GM18507 (cell line): Measurements from ENCODE around the gene GON4L.

ENCODE experiments used
- DNase-seq: peaks from one replicate; pipeline ENCODE4 v3.0.0; 2011; ENCODE audit warnings: low read depth; ENCODE audit not compliant: insufficient read length; ENCODE audit errors: extremely low spot score
- FAIRE-seq: peaks from 2 replicates; lab custom pipeline; 2011; peaks lifted over from hg19 to GRCh38; lab: Jason Lieb, UNC

Gene GON4L

DNA sequence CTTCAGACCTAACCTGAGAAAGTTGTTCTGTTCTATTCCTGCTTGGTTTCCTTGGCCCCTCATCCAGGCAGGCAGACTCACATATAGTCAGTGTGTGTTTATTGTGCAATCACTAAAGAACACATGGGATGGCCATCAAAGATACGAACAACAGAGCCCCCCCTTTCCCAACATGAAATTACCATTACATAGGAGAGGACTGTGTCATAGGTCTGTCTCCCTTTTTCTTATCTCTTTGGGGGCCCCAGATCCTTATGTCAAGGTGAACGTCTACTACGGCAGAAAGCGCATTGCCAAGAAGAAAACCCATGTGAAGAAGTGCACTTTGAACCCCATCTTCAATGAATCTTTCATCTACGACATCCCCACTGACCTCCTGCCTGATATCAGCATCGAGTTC, 23.9 kb upstream of the GON4L start:
- FAIRE-seq (no peak), DNase-seq (no peak)

DNA sequence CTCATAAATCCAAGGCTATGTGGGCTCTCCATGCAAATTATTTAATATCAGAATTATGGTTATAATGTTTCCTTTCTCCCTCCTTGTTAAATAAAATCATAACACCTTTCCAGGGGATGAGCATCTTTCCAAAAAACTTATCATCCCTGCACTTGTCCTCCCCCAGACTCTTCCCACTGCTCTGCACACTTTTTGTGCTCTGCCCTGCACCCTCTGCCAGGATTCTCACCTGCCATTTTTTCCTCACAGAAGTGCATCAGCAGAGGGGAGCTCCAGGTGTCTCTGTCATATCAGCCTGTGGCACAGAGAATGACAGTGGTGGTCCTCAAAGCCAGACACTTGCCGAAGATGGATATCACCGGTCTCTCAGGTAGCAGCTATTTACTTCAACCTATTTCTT, 23.2 kb upstream of the GON4L start:
- FAIRE-seq (no peak), DNase-seq (no peak)

DNA sequence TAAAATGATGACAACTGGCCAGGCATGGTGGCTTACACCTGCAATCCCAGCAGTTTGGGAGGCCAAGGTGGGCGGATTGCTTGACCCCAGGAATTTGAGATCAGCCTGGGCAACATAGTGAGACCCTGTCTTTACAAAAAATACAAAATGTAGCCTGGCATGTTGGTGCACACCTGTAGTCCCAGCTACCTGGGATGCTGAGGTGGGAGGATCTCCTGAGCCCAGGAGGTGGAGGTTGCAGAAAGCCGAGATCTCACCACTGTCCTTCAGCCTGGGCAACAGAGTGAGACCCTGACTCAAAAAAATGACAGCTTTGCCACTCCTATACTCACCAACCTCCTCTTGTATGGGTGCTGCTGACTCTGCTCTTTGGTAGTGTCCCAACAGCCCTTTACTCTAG, 20.9 kb upstream of the GON4L start:
- DNase-seq (no peak), FAIRE-seq (no peak)

DNA sequence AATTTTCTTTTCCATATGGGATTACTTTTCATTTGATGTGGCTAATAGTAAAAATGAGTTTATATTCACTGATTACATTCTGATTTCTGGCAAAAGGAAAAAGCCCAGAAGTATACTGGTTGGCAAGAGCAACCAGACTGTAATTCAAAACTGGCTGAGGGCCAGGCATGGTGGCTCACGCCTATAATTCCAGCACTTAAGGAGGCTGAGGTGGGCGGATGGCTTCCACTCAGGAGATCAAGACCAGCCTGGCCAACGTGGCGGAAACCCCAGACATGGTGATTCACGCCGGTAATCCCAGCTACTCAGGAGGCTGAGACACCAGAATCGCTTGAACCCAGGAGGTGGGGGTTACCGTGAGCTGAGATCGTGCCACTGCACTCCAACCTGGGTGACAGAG, 16.8 kb upstream of the GON4L start:
- DNase-seq (no peak), FAIRE-seq (no peak)

DNA sequence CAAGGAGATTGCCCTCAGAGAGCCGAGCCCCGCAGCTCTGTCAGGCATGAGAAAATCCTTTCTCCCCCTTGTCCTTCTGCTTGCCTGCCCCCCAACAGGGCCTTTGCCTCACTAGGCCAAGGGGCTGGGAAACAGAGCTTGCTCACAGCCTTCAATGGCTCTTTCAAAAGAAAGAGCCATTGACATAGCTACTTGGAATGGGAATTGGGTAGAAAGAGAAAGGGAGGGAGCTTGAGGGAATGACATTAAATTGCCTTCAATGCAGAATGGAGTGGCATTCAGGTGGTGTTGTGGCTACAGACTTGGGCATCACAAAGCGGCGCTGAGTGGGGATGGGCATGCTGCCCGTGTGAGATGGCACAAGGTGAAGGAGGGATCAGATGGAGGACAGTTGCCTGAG, 15.5 kb upstream of the GON4L start:
- FAIRE-seq (no peak), DNase-seq (no peak)

DNA sequence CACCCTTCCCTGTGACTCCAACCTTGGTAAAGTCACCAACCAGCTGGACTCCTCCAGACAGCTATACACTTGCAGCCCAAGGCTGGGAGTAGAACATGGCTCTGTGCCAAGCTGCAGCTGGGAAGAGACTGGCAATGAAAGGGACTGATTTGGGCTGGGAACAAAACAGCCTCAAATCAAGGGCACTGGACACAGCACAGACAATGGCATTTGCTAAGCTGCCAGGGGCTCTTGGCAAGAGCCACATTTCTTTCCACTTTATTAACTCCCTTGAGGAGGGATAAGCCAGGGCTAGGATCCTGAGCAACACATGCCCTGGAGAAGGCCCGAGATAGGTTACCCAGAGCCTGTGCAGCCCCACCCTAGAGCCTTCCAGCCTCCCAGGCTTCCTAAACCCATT, 14.4 kb upstream of the GON4L start:
- DNase-seq (no peak), FAIRE-seq (no peak)

DNA sequence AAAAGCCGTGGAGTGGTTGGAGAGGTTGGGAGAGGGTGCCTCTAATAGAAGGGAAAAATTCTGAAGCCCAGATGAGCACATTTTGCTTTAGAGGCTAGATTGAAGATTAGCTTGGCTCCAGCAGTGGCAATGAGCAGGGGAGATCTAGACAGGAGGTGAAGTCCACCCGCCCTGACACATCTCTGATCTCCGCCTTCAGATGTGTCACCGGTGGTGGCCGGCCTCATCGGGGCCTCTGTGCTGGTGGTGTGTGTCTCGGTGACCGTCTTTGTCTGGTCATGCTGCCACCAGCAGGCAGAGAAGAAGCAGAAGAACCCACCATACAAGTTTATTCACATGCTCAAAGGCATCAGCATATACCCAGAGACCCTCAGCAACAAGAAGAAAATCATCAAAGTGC, 10.8 kb upstream of the GON4L start:
- FAIRE-seq = no peak
- no peak for DNase-seq

DNA sequence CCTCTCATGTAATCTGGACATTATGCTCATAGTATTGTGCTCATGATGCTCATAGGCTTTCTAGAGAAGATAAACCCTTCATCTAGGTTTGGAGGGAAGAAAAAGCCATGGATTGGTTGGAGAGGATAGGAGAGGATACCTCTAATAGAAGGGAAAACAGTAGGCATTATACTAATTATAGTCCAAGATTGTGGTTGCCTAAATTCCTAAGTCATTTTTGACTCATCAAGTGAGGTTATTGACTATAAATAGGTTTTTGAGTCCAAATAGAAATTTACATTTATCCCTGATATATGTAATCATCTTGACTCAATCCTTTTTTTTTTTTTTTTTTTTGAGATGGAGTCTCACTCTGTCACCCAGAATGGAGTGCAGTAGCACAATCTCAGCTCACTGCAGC, 7.4 kb upstream of the GON4L start:
- FAIRE-seq = no peak
- no peak for DNase-seq

DNA sequence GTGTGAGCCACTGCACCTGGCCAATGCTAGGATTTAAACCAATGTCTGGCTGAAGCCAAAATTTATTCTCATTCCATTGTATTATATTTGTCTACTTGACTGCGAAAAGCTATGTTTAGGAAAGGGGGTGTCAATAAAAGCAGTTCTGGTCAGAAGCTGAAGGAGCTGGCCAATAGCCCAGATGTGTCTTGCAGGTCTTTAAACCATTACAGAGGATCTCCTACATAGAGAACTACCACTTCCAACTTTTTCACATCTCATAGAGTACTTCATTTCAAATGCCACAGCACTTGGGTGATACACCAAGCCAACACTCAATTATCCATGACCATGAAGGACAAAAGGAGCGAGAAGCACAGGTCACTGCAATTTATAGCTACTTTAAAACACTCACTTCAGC, 4.9 kb upstream of the GON4L start:
- FAIRE-seq (no peak), DNase-seq (no peak)

DNA sequence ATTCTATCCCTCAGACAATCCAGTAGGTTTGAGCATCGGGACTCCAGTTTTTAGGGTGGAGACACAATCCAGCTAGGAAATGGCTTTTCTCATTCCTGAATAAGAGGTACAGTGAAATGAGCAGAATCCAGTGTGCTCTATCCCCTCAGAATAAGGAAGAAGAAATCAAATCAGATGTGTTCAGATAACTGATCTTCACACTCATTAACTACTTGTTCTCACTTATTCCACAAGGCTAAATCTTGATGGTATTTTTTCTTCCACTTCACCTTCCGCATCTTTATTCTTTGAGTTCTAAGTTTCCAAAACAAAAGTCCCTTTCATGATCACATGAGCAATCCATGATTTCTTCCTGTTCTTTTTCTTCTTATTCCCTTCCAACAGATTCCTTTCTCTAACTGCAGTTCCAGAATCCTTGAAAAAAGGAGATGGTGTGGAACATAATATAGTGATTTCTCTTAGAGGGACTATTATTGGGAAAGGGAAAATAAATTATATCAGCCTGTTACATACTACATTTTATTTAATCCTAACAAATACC, 4.0 kb upstream of the GON4L start:
- DNase-seq = no peak
- no peak for FAIRE-seq

DNA sequence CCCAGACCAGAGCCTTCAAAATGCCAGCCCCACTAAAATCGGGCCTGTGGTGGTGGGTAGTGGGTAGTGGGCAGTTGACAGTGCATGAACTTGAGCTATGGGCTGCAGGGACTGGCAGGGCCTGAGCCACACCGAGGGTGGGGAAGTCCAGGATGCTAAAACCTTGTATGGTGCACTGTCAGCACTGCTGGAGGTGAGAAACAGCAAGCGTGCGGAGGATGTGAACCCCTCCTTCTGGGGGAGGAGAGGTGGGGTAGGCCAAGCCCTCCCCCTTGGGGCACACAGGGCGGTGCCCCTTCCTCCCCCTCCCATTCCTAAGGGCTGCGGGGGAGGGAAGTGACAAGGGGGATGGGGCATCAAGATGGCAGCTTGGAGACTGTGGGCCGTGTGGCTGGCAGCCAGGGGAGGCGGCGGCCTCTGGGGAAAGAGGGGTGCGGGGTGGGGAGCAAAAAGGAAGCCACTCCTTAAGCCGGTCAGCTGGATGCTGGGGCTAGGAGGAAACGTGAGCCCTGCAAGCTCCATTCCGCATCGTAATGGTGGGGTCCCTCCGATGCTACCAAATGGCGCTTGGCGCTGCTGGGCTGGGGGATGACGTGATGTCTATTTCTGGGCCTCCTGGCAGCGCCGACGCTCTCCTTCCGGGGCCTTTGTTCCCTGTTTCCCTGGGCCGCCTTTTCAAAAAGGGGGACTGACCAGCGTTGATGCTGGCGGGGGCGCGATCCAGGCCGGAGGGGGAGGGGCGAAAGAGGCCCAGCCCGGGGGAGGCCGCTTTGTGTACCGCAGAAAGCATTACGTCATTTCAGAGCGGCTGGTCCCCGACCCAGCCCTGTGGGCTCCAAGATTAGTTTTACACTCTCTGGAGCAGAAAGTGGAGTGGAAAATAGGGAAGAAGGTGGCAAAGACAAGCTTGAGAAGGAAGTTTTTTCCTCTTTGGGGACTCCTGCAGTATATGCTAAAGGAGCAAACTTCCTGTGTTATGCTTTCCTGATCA, 3.2 kb upstream of the GON4L start:
- peak; percentile 47 for DNase-seq
- FAIRE-seq = peak; percentile 44

DNA sequence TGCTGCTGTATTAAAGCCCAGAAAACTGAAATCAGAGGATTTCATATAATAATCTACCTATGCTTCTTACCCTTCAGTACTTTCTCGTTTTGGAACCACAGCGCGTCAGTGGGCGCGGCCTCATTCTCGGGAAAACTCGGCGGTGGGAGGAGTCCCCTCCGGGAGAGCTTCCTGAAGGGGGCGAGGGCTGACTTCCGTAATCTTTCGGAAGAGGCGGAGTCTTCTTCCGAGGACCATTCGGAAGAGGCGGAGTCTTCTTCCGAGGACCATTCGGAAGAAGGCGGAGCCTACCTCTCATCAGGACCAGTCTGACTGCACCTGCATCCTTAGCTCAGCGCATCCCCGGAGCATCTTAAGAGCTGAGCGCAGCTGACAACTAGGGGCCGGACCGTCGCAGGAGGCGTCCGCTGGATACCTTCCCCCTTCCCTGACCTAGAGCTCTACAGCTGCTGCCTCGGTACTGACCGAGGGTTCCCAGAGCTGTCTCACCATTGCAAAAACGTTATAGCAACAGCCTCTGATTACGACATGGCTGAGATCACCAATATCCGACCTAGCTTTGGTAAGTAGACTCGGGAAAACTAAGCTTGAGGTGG, 2.3 kb upstream of the GON4L start, which contains the start of gene SYT11:
Gene SYT11, plus strand, starts transcription at position 334 of the 596 bp plus-strand sequence. Its CDS starts 195 bp downstream, at position 529.
- DNase-seq (peak; percentile 74), FAIRE-seq (peak; percentile 95)

DNA sequence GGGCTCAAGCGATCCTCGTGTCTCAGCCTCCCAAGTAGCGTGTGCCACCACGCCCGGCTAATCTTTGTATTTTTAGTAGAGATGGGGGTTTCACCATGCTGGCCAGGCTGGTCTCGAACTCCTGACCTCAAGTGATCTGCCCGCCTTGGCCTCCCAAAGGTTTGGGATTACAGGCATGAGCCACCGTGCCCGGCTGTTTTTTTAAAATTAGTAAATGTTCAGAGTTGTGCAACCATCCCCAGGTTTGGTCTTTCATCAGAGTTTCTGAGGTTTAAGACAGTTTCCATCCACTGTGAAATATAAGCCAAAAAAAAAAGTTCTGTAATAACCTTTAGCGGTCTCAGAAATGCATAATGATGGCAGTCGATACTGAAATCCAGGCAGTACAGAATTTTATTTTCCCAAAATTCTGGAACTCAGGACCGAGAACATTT, 1.8 kb upstream of the GON4L start:
- DNase-seq (no peak), FAIRE-seq (no peak)

DNA sequence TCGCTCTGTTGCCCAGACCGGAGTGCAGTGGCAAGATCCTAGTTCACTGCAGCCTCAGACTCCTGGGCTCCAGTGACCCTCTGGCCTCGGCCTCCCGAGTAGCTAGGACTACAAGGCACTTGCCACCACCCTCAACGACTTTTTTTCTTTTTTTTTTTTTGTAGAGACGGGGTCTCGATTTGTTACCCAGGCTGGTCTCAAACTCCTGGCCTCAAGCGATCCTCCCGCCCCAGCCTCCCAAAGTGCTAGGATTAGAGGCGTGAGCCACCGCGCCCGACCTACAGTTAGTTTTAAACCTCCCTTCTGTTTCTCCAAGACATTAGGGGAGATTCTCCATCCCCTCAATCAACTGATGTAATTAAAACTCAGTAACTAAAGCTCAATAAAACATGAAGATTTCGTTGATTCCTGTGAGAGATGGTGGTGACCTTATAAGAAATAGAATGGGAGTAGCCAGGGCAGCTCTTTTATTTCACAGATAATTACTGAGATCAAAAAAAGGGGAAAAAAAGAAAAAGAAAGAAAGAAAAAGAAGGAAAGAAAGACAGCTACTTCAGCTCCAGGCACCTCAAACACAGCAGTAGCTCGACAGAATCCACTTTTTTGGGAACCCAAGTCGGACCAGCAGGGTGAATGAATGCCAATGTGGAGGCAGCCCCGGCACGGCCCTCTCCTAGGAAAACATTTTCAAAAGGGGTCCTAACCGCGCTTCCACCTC, 598 bp downstream of the GON4L start:
- no peak for FAIRE-seq

DNA sequence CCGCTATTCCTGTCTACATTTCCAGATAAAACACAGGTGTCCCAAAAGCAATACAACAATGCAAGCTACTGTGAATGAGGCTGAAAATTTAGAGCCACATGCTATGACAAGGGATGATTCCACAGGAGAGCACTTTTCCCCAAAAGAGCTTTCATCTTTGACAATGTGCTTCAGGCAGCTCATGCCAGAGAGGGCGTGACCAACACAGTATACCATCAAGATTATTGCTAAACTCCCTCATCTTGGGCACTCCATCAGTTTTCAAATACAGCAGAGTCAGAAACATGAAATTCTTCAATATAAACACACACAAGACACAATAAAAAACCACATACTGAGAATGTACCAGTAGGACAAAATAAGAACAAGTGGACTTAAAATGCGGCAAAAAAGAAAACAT, 6.7 kb downstream of the GON4L start:
- no peak for DNase-seq
- no peak for FAIRE-seq

More for the DNA sequence above, 598 bp downstream of the GON4L start:
- no peak for DNase-seq

DNA sequence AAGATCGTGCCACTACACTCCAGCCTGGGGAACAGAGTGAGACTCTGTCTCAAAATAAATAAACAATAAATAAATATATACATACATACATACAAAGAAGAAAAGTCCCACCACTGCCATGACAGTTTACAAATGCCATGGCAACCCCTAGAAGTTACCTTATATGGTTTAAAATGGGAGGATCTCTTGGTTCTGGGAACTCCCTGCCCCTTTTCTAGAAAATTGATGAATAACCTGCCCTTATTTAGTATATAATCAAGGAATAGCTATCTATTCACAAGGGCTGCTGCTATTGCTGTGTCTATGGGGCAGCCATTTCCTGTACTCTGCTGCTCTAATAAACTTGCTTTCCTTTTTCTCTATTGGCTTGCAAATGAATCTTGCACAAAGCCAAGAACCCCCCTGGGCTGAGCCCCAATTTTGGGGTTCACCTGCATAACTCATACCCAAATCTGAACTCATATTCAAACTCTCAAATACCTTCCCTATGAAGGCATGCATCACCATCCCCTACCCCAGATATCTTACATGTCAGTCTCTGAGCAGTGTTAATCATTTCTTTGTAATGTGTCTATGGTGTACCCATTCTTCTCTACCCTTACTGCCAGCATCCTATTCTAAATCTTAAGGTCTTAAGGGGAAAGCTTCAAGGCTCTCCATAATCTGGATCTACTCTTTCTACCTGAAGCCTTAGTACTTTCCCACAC, 9.0 kb downstream of the GON4L start:
- FAIRE-seq (no peak), DNase-seq (no peak)

DNA sequence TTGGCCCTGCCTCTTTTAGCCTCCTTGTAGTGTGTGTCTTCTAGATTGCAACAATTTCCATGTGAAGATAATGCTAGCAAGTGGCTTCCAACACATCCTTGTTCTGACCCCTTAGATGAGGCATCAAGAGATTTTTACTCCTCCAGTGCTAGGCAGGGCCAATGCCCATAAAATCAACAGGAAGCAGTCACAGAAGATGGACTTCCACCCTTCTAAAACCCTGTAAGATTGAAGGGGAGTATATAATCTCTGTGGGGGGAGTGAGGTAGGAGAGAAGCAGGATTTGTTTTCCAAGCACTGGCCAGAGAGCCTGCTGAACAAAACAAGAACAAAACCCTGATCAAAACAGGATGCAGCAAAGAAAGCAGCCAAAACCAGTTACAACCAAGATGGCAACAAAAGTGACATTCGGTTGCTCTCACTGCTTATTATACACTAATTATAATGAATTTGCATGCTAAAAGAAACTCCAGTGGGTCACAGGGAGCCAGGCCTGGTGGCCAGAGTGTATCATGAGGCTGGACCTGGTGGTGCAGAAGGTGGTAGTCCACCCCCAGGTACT, 12.1 kb downstream of the GON4L start:
- no peak for DNase-seq
- no peak for FAIRE-seq

DNA sequence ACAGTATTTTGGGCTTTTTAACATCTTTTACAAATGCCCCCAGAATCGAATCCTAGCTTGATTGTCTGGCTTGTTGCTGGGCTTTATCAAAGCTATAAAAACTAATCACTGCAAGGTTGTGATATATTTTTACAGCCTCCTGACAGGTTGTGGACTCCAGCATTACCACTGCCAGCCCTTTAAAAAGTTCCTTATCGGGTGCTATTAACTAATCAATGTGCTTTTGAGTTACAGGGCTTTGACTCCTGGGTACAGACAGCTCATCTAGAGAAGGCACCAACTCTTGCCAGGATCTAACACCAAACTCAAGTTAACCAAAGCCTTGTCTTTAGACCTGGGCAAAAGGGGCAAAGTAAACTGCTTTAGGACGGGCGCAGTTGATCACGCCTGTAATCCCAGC, 16.6 kb downstream of the GON4L start:
- DNase-seq (no peak), FAIRE-seq (no peak)

DNA sequence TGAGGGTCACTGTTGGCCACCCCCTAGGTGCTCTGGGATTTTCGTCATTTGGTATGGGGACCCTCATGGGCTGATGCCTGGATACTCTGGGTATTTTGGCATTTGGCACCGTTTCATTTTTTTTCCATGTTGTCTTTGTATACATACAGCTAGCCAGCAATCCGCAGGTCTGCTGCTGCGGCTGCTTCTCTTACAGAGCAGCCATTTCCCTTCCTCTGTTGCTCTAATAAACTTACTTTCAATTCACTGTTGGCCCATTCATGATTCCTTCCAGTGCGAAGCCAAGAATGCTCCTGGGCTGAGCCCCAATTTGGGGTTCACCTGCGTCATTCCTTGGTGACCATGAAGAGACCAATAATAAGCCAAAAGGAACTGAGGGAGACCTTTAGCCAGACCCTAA, 21.5 kb downstream of the GON4L start:
- no peak for DNase-seq
- no peak for FAIRE-seq
